B cell (primary cell): ENCODE measurements around the gene FCRL6. TPM values are rescaled to one million over a fixed set of nuclear protein-coding genes. Genes with fewer than 3 reads are reported as not detected.

Source experiments
- ATAC-seq: fragments of 200-7000 bp; cut with Tn5 transposase; one replicate; pipeline ENCODE4 v1.10.0; 2021; ENCODE audit warnings: low read depth, mild to moderate bottlenecking, moderate number of reproducible peaks, moderate library complexity
- CTCF ChIA-PET: fragments of 350-600 bp; sonication (Branson Sonifier 250); formaldehyde crosslinking; loops from one replicate; lab custom pipeline; 2021; ENCODE audit warnings: antibody characterized with exemption, inconsistent platforms; lab: Charles Lee
- POLR2A ChIA-PET: fragments of 350-600 bp; sonication (Branson Sonifier 250); formaldehyde crosslinking; loops from one replicate; lab custom pipeline; 2021; ENCODE audit warnings: antibody characterized with exemption; lab: Charles Lee
- DNase-seq: peaks from one replicate; pipeline ENCODE4 v3.0.0; 2013
- H2AFZ ChIP-seq: 2 replicates; pipeline ENCODE4 v1.6.1; 2012; ENCODE audit warnings: mild to moderate bottlenecking, low read depth, low read length; ENCODE audit not compliant: insufficient read depth, poor library complexity, severe bottlenecking
- H3K27ac ChIP-seq, 2 donors: 1 replicate in 1 of 2; 2 replicates in 1 of 2; pipeline ENCODE4 v1.5.1; 2012 to 2013; ENCODE audit warnings: low read length in 2 of 2, mild to moderate bottlenecking in 2 of 2, moderate library complexity in 1 of 2
- H3K27me3 ChIP-seq, 4 experiments: fragments of 200-600 bp in 1 of 4; sonication (generic) in 1 of 4; replicated peaks in 1 of 4; 1 replicate in 2 of 4; 2 replicates in 2 of 4; pipeline versions ENCODE4 v1.6.1 to v1.7.0; 2013 to 2016; ENCODE audit warnings: low read length in 3 of 4, mild to moderate bottlenecking in 2 of 4, mixed read lengths in 1 of 4, moderate library complexity in 1 of 4; ENCODE audit not compliant: insufficient read depth in 4 of 4, control insufficient read depth in 3 of 4; ENCODE audit errors: control extremely low read depth in 1 of 4
- H3K36me3 ChIP-seq, 2 experiments: replicated peaks in 1 of 2; 1 replicate in 1 of 2; 2 replicates in 1 of 2; pipeline versions ENCODE4 v1.6.1 to v1.7.1; 2013; ENCODE audit warnings: low read length in 1 of 2; ENCODE audit not compliant: insufficient read depth in 2 of 2, control insufficient read depth in 1 of 2; ENCODE audit errors: control extremely low read depth in 1 of 2, extremely low read depth in 1 of 2
- H3K4me1 ChIP-seq, 2 donors: fragments of 200-600 bp in 1 of 2; sonication (generic) in 1 of 2; 1 replicate in 1 of 2; 2 replicates in 1 of 2; pipeline versions ENCODE4 v1.5.1 to v1.6.1; 2013 to 2017; ENCODE audit warnings: low read length in 2 of 2; ENCODE audit not compliant: control insufficient read depth in 2 of 2, insufficient read depth in 2 of 2
- H3K4me2 ChIP-seq: replicated peaks from 2 replicates; pipeline ENCODE3; 2012; ENCODE audit warnings: mild to moderate bottlenecking, low read depth, low read length; ENCODE audit not compliant: poor library complexity, severe bottlenecking
- H3K4me3 ChIP-seq, 5 experiments: fragments of 200-600 bp in 1 of 5; sonication (generic) in 1 of 5; 1 replicate in 3 of 5; 2 replicates in 2 of 5; pipeline versions ENCODE4 v1.5.1 to v1.7.0; 2011 to 2016; ENCODE audit warnings: low read length in 4 of 5, mild to moderate bottlenecking in 4 of 5, low read depth in 2 of 5, control low read depth in 1 of 5, moderate library complexity in 1 of 5; ENCODE audit not compliant: insufficient read depth in 1 of 5; ENCODE audit errors: control extremely low read depth in 1 of 5, extremely low read depth in 1 of 5
- H3K79me2 ChIP-seq: fragments of 200-600 bp; sonication (generic); one replicate; pipeline ENCODE4 v1.6.0; 2016; ENCODE audit warnings: low read length; ENCODE audit not compliant: control insufficient read depth, insufficient read depth
- H3K9ac ChIP-seq: fragments of 200-600 bp; sonication (generic); 2 replicates; pipeline ENCODE4 v1.6.1; 2017; ENCODE audit warnings: mild to moderate bottlenecking, low read length, moderate library complexity
- H3K9me3 ChIP-seq, 3 donors: one replicate each; pipeline versions ENCODE4 v1.6.1 to v1.7.1; 2013; ENCODE audit warnings: low read length in 2 of 3; ENCODE audit not compliant: control insufficient read depth in 2 of 3, insufficient read depth in 1 of 3; ENCODE audit errors: control extremely low read depth in 1 of 3
- H4K20me1 ChIP-seq: 2 replicates; pipeline ENCODE4 v1.6.0; 2012; ENCODE audit warnings: mild to moderate bottlenecking, low read length; ENCODE audit not compliant: insufficient read depth, control insufficient read depth, poor library complexity, severe bottlenecking
- H3K27ac Mint-ChIP-seq: one replicate; pipeline ENCODE4 v1.8.0; 2021; ENCODE audit warnings: mixed read lengths
- H3K27me3 Mint-ChIP-seq: one replicate; pipeline ENCODE4 v1.8.0; 2021; ENCODE audit warnings: mixed read lengths
- H3K4me1 Mint-ChIP-seq: one replicate; pipeline ENCODE4 v1.8.0; 2021; ENCODE audit warnings: mixed read lengths
- H3K4me3 Mint-ChIP-seq: one replicate; pipeline ENCODE4 v1.8.0; 2021; ENCODE audit warnings: mixed read lengths
- H3K9me3 Mint-ChIP-seq: one replicate; pipeline ENCODE4 v1.8.0; 2022; ENCODE audit warnings: mixed read lengths; ENCODE audit not compliant: insufficient read depth
- CTCF ChIP-seq: fragments of 200-600 bp; IDR thresholded peaks from one replicate; pipeline ENCODE4 v1.8.0; 2022; ENCODE audit warnings: antibody characterized with exemption, mild to moderate bottlenecking
- EZH2 ChIP-seq: IDR thresholded peaks from 2 replicates; pipeline ENCODE4 v1.6.1; 2012; ENCODE audit warnings: borderline replicate concordance, low read depth, mild to moderate bottlenecking, moderate library complexity, low read length; ENCODE audit not compliant: insufficient read depth, poor library complexity, severe bottlenecking
- WGBS: methylation state at CpG from one replicate; pipeline ENCODE4 v1.1.5; 2013; ENCODE audit warnings: missing lambda C conversion rate; ENCODE audit not compliant: insufficient coverage; 5-methylcytosine and 5-hydroxymethylcytosine counted together
- intact Hi-C: fragments of 100-400 bp; cut with micrococcal nuclease; formaldehyde crosslinking; loops from one replicate; pipeline ENCODE4 v1.10.0; 2022
- polyA plus RNA-seq: library from polyadenylated mRNA; depleted of rRNA; stranded (reverse); fragments of >200 nt; gene quantifications from 2 replicates; pipeline ENCODE4 v1.2.3, GENCODE V29; 2012
- total RNA-seq, 2 donors: library from RNA; stranded (reverse); fragments of 120-200 nt in 1 of 2; gene quantifications; 1 replicate in 1 of 2; 2 replicates in 1 of 2; pipeline versions ENCODE4 v1.2.3 to v1.2.4, GENCODE V29; 2013 to 2022

The FCRL6 gene
- total and polyA plus RNA-seq, 2 donors (not counting 1 experiment from before 2014, with no cell fraction given) = 0.81 TPM; not detected in 1

- Histone ChIP-seq H3K4me1 (peaks cover 6 to 25% of the 10 kb centered on the region in 2 donors), H3K9ac (no peak overlapping the region), H3K27ac (no peak overlapping the region), H4K20me1 (no peaks in the 10 kb centered on the region), H3K36me3 (no peaks in the 10 kb centered on the region), H3K27me3 (peaks cover 0 to 10% (median 3%) of the 10 kb centered on the region in 4 experiments), H3K4me3 (no peak overlapping the region), H3K9me3 (peaks cover 0 to 6% (median 0%) of the 10 kb centered on the region in 3 donors), H3K79me2 (no peaks in the 10 kb centered on the region), H2AFZ (no peak overlapping the region), H3K4me2 (no peak overlapping the region)
- ATAC-seq = no peak
- Mint-ChIP-seq H3K27ac (no peak overlapping the region), H3K9me3 (no peaks in the 10 kb centered on the region), H3K4me3 (no peak overlapping the region), H3K4me1 (peaks cover 18% of the 10 kb centered on the region), H3K27me3 (peaks cover 33% of the 10 kb centered on the region)
- no peak for TF ChIP-seq EZH2
- TF ChIP-seq CTCF = no peak
- CTCF ChIA-PET = no interaction called here
- DNase-seq = no peak
- 75% methylated on average over 2 of the region's 3 CpGs for WGBS
- POLR2A ChIA-PET = no interaction called here
- intact Hi-C loops = no loop called here
Measured at GRCh38 chr1:159825564-159825963, 23.4 kb downstream of the FCRL6 start.

- intact Hi-C loops = no loop called here
- H3K9ac ChIP-seq = no peak within 1 kb of the TSS
- H3K27me3 ChIP-seq = peaks cover 0 to 9% (median 3%) of the 10 kb centered on the region in 4 experiments
- no peaks in the 10 kb centered on the region for H3K79me2 ChIP-seq
- peaks cover 18% of the 10 kb centered on the region for H3K4me1 Mint-ChIP-seq
- no peak for ATAC-seq
- DNase-seq = no peak
- H3K4me1 ChIP-seq = peaks cover 6 to 25% of the 10 kb centered on the region in 2 donors
- 57% methylated on average over 11 of the region's 11 CpGs for WGBS
- no peaks in the 10 kb centered on the region for H3K9me3 Mint-ChIP-seq
- no peak within 1 kb of the TSS for H3K4me2 ChIP-seq
- H3K4me3 Mint-ChIP-seq = no peak within 1 kb of the TSS
- H4K20me1 ChIP-seq = no peaks in the 10 kb centered on the region
- POLR2A ChIA-PET = no interaction called here
- no peak within 1 kb of the TSS for H3K27ac Mint-ChIP-seq
- H3K27me3 Mint-ChIP-seq = peaks cover 30% of the 10 kb centered on the region
- H2AFZ ChIP-seq = no peak within 1 kb of the TSS
- H3K4me3 ChIP-seq = no peak within 1 kb of the TSS
- peaks cover 0 to 6% (median 0%) of the 10 kb centered on the region in 3 donors for H3K9me3 ChIP-seq
- CTCF ChIA-PET = interaction anchor here (0.6 to 1.1 kb wide), 3 partner anchors 22 to 29 kb away, joined by 3 to 4 read pairs (median 3); no protein-coding TSS in a partner anchor
- H3K27ac ChIP-seq = no peak within 1 kb of the TSS
- no peak for TF ChIP-seq EZH2
- no peaks in the 10 kb centered on the region for H3K36me3 ChIP-seq
Measured at GRCh38 chr1:159826441-159827101, 24.4 kb downstream of the FCRL6 start, which contains the start of gene SLAMF8. Gene SLAMF8, plus strand, starts transcription at chr1:159826873. Its CDS starts 26 bp downstream, at chr1:159826899.
